GM20000 (cell line): Measurements from ENCODE around the gene KRT12.

ENCODE experiments used
- DNase-seq: peaks from one replicate; pipeline ENCODE4 v3.0.0; 2012; ENCODE audit warnings: low spot score
- CTCF ChIP-seq: IDR thresholded peaks from 2 replicates; pipeline ENCODE4 v1.5.1; 2012; ENCODE audit warnings: mild to moderate bottlenecking, control low read depth; ENCODE audit errors: extremely low read depth, missing control alignments

The KRT12 gene

DNA sequence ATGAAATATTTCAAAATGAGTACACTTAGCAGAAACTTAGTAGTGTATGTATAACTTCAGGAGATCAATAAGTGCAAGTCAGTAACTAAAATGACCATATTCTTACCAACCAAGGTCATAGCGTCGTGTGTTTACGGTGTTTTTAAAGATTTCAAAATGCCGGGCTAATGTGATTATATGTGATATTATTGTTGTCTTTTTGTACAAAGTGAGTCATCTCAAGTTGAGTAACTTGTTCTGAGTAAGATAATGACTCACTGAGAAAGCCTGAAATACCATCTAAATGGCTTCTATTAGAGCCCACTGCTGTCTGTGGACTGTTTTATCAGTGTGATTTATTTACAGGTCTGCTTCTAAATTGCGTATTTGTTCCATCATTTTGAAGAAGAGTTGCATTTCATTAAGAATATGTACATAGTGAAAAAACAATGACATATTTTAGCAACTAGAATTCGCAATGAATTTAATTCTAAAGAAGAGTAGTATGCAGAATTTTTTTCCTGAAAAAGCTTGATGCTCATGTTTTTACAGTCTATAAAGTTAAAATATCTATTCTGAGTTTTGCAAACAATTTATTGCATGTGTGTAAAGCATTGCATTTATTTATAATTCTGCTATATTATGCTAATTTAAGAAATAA is 12.7 kb downstream of the KRT12 start:
- TF ChIP-seq CTCF, result no peak
- DNase-seq, result no peak

DNA sequence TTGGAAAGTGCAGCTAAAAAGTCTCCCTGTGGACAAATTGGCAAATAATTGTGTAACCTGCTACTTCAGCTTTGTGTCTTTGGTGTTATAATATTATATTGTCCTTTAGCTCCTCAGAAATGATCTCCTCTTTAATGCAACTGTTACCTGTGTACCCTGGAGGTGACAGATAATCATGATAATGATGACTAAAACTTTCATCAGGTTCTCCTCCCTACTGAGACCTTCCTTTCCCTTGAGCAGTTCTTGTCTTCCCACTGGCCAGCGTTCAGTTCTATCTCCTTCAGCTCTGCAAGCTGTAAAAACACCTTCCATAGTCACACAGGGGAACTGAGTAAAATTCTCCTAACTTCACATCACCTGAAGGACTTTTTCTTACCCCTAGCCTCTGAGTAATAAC is 14.7 kb downstream of the KRT12 start:
- no peak for DNase-seq
- TF ChIP-seq CTCF, result no peak

GRCh38 chr17:40850293-40850972 is 16.6 kb downstream of the KRT12 start:
- no peak for DNase-seq
- no peak for TF ChIP-seq CTCF

GRCh38 chr17:40849723-40850122 is 17.3 kb downstream of the KRT12 start:
- no peak for TF ChIP-seq CTCF
- DNase-seq, result no peak

DNA sequence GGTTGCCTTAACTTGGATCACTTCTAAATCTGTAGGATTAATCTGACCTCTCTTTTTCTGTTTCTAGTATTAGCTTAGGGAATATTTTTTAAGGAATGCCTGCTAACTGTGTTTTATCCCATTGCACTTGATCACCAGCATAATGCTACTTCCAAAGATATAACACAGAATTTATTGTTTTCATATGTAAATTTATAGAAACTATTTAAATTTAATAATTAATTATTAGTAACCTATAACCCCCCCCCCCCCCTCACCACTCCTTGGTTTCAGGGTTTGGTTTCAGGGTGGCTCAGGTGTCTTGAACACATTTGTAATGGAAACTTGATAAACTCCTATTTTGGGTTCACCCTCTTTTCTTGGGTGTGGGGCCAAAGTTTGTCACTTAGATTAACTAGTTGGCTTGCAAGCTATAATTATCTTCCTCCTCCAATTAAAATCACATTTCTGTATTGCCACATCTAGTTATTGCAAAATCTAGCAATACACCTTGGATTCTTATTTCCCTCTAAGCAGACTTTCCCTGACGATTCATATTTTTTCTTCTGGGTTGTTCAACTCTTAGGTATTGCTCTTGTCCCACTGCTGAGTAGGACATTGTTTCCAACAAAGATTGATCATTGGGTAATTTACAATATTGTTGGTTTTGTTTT is 18.3 kb downstream of the KRT12 start:
- TF ChIP-seq CTCF, result no peak
- DNase-seq, result no peak

GRCh38 chr17:40846515-40847144 is 20.4 kb downstream of the KRT12 start:
- no peak for DNase-seq
- TF ChIP-seq CTCF, result no peak

- DNase-seq, result no peak
- no peak for TF ChIP-seq CTCF
Measured at GRCh38 chr17:40844671-40845107, 22.3 kb downstream of the KRT12 start.
